ENCODE results near the gene CHCHD2.
"Not testable (repeated sequence)": the region's sequence is repeated elsewhere in the genome, so short reads cannot be mapped to it uniquely, and the experiment has no call there.

Gene CHCHD2

DNA sequence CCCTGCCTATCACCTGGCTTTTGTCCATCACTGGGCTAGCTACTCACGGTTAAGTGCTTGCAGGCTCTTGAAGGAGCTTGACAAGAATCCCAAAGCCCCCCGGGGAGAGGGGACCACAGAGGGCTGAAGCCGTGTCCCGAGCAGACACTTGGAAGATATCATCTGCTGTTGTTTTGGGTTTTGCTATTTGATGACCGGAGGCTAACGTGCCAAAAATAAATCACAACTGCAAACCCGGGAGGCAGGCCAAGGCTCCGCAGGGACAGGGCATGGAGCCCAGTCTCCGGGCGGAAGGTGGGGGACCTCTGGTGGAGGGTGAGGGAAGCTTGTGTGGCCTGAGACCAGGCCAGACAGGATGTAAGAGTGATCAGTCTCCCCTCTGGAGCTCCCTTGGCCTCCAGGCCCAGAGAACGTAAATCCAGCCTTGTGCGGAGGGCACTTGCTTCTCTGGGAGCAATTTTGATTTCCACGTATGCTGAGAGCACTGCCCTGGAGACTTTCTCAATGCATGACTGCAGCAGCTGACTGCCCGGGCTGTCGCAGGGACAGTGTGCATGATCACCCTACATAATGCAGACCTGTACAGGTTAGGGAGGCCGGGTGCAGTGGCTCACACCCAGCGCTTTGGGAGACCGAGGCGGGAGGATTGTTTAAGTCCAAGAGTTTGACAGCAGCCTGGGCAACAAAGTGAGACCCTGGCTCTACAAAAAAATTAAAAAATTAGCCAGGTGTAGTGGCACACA lies 13.3 kb downstream of the CHCHD2 start, which contains the start of gene PHKG1:
Gene PHKG1 (minus strand): TSS at position 164 of the 743 bp plus-strand sequence. CDS start 4,011 bp downstream, outside the sequence.
- Histone ChIP-seq H3K27ac (ENCODE audit: low read length) (no peak within 1 kb of the TSS), H3K9me3 (replicated peaks; ENCODE audit: insufficient read depth, low read length) (no peaks in the 10 kb centered on the region), H3K4me2 (ENCODE audit: low read depth, low read length) (no peak within 1 kb of the TSS), H3K9ac (ENCODE audit: low read length) (no peak within 1 kb of the TSS), H3K4me1 (ENCODE audit: low read length) (no peaks in the 10 kb centered on the region; the same call in 1 of the 2 replicates), H3F3A (ENCODE audit: insufficient read depth, low read length) (peaks cover 1% of the 10 kb centered on the region), H2AFZ (ENCODE audit: low read length) (no peak within 1 kb of the TSS), H3K9me2 (replicated peaks; ENCODE audit: insufficient read depth, low read length) (no peaks in the 10 kb centered on the region), H3K79me2 (ENCODE audit: low read length) (no peaks in the 10 kb centered on the region), H4K20me1 (ENCODE audit: insufficient read depth, low read length) (no peaks in the 10 kb centered on the region), H3K27me3 (replicated peaks; ENCODE audit: insufficient read depth, low read length) (no peaks in the 10 kb centered on the region), H3K4me3 (ENCODE audit: low read length) (no peak within 1 kb of the TSS), H3K36me3 (replicated peaks; ENCODE audit: insufficient read depth, low read length) (no peaks in the 10 kb centered on the region)
- DNase-seq = no peak
- TF ChIP-seq EZH2 (optimal IDR thresholded peaks at IDR 0.05; ENCODE audit: low read depth, low read length) = no peak
- TF ChIP-seq, protein P1, sequence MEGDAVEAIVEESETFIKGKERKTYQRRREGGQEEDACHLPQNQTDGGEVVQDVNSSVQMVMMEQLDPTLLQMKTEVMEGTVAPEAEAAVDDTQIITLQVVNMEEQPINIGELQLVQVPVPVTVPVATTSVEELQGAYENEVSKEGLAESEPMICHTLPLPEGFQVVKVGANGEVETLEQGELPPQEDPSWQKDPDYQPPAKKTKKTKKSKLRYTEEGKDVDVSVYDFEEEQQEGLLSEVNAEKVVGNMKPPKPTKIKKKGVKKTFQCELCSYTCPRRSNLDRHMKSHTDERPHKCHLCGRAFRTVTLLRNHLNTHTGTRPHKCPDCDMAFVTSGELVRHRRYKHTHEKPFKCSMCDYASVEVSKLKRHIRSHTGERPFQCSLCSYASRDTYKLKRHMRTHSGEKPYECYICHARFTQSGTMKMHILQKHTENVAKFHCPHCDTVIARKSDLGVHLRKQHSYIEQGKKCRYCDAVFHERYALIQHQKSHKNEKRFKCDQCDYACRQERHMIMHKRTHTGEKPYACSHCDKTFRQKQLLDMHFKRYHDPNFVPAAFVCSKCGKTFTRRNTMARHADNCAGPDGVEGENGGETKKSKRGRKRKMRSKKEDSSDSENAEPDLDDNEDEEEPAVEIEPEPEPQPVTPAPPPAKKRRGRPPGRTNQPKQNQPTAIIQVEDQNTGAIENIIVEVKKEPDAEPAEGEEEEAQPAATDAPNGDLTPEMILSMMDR (IDR thresholded peaks at IDR 0.05; ENCODE audit: low read length) = no peak
- TF ChIP-seq EZH2phosphoT487 (IDR thresholded peaks at IDR 0.05; ENCODE audit: low read length) = no peak

DNA sequence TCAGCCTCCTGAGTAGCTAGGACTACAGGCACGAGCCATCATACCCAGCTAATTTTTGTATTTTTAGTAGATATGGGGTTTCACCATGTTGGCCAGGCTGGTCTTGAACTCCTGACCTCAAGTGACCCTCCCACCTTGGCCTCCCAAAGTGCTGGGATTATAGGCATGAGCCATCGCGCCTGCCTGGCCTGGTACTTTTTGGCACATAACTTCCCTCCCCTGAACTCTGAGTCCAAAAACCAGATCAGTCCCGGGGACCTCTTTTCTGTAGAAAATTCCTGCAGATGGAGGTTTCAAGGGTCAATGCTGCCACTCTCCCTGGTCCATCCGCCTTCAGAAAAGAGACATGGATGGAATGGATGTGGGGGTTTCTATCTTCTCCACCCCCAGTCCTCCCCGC lies 13.9 kb downstream of the CHCHD2 start:
- not testable (repeated sequence) for H3K79me2 ChIP-seq (ENCODE audit: low read length); H3K36me3 ChIP-seq (replicated peaks; ENCODE audit: insufficient read depth, low read length); H3K4me2 ChIP-seq (ENCODE audit: low read depth, low read length); H3F3A ChIP-seq (ENCODE audit: insufficient read depth, low read length); DNase-seq; H3K27ac ChIP-seq (ENCODE audit: low read length); H3K4me3 ChIP-seq (ENCODE audit: low read length); H3K4me1 ChIP-seq (ENCODE audit: low read length); H3K9ac ChIP-seq (ENCODE audit: low read length); H3K27me3 ChIP-seq (replicated peaks; ENCODE audit: insufficient read depth, low read length); H2AFZ ChIP-seq (ENCODE audit: low read length); H3K9me2 ChIP-seq (replicated peaks; ENCODE audit: insufficient read depth, low read length); H4K20me1 ChIP-seq (ENCODE audit: insufficient read depth, low read length); H3K9me3 ChIP-seq (replicated peaks; ENCODE audit: insufficient read depth, low read length)

DNA sequence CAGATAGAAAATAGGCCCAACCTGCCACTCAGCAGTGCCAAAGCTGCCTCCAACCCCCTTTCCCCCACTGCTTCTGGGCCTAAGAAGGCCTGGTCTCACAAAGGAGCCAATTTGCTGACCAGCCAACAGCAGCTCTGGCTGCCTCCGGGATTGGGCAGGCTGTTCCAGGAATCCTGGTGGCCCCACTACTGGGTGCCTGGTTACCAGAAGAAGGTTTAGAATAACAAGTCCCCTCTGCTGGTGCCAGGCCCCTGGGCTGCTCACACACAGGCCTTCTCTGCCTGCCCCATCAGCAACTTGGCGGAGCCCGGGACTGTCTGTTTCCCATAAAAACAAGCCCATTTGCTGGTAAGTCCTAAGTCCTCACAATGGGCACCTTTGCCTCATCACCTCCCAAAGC lies 14.7 kb downstream of the CHCHD2 start:
- no peaks in the 10 kb centered on the region for H3K36me3 ChIP-seq (replicated peaks; ENCODE audit: insufficient read depth, low read length)
- H3K4me1 ChIP-seq (ENCODE audit: low read length) = no peaks in the 10 kb centered on the region
- no peak for DNase-seq
- H3K4me3 ChIP-seq (ENCODE audit: low read length) = no peak overlapping the region
- H3K79me2 ChIP-seq (ENCODE audit: low read length) = no peaks in the 10 kb centered on the region
- no peaks in the 10 kb centered on the region for H4K20me1 ChIP-seq (ENCODE audit: insufficient read depth, low read length)
- H3K9me3 ChIP-seq (replicated peaks; ENCODE audit: insufficient read depth, low read length) = no peaks in the 10 kb centered on the region
- no peak overlapping the region for H3K9ac ChIP-seq (ENCODE audit: low read length)
- H3F3A ChIP-seq (ENCODE audit: insufficient read depth, low read length) = no peaks in the 10 kb centered on the region
- H3K27ac ChIP-seq (ENCODE audit: low read length) = no peak overlapping the region
- no peak for TF ChIP-seq EZH2phosphoT487 (IDR thresholded peaks at IDR 0.05; ENCODE audit: low read length)
- TF ChIP-seq, protein P1 (IDR thresholded peaks at IDR 0.05; ENCODE audit: low read length) = no peak
- no peak for TF ChIP-seq EZH2 (optimal IDR thresholded peaks at IDR 0.05; ENCODE audit: low read depth, low read length)
- no peaks in the 10 kb centered on the region for H3K9me2 ChIP-seq (replicated peaks; ENCODE audit: insufficient read depth, low read length)
- H3K4me2 ChIP-seq (ENCODE audit: low read depth, low read length) = no peak overlapping the region
- no peak overlapping the region for H2AFZ ChIP-seq (ENCODE audit: low read length)
- no peaks in the 10 kb centered on the region for H3K27me3 ChIP-seq (replicated peaks; ENCODE audit: insufficient read depth, low read length)

DNA sequence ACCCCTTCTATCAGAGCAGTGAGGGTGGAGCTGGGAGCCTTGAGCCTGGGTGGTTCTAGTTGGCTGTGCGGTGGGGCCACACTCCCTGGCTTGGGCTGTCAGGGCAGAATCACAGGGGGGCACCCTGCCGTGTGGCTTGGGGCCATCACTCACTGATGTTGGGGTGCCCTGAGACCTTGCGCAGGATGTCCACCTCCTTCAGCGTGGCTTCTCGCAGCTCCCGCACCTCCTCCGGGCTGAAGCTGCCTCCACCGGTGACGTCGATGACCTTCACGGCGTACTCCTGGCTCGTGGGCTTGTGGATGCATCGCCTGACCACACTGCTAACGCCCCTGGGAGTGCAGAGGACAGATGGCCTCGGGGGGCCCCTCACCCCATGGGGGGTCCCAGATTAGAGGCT lies 18.8 kb downstream of the CHCHD2 start:
- Histone ChIP-seq H3K79me2 (ENCODE audit: low read length) (no peaks in the 10 kb centered on the region), H3K4me2 (ENCODE audit: low read depth, low read length) (no peak overlapping the region), H3K4me1 (ENCODE audit: low read length) (no peaks in the 10 kb centered on the region), H3F3A (ENCODE audit: insufficient read depth, low read length) (no peaks in the 10 kb centered on the region), H3K27ac (ENCODE audit: low read length) (no peak overlapping the region), H3K9ac (ENCODE audit: low read length) (no peak overlapping the region), H3K36me3 (replicated peaks; ENCODE audit: insufficient read depth, low read length) (no peaks in the 10 kb centered on the region), H4K20me1 (ENCODE audit: insufficient read depth, low read length) (no peaks in the 10 kb centered on the region), H2AFZ (ENCODE audit: low read length) (no peak overlapping the region), H3K9me3 (replicated peaks; ENCODE audit: insufficient read depth, low read length) (no peaks in the 10 kb centered on the region), H3K27me3 (replicated peaks; ENCODE audit: insufficient read depth, low read length) (no peaks in the 10 kb centered on the region), H3K4me3 (ENCODE audit: low read length) (no peak overlapping the region), H3K9me2 (replicated peaks; ENCODE audit: insufficient read depth, low read length) (no peaks in the 10 kb centered on the region)
- TF ChIP-seq EZH2phosphoT487 (IDR thresholded peaks at IDR 0.05; ENCODE audit: low read length) = no peak
- no peak for TF ChIP-seq EZH2 (optimal IDR thresholded peaks at IDR 0.05; ENCODE audit: low read depth, low read length)
- TF ChIP-seq, protein P1 (IDR thresholded peaks at IDR 0.05; ENCODE audit: low read length) = no peak
- no peak for DNase-seq
